ENCODE data around the gene GTF2F2. TPM values are rescaled to one million over a fixed set of nuclear protein-coding genes. Genes with fewer than 3 reads are reported as not detected.
"Not testable (repeated sequence)": the region's sequence is repeated elsewhere in the genome, so short reads cannot be mapped to it uniquely, and the experiment has no call there.

GTF2F2 gene
- total RNA-seq, 1 donor from 2014 or later: 22.6 TPM

- no peak for DNase-seq
Observed at GRCh38 chr13:45180303-45180702, 60.0 kb downstream of the GTF2F2 start.

DNA sequence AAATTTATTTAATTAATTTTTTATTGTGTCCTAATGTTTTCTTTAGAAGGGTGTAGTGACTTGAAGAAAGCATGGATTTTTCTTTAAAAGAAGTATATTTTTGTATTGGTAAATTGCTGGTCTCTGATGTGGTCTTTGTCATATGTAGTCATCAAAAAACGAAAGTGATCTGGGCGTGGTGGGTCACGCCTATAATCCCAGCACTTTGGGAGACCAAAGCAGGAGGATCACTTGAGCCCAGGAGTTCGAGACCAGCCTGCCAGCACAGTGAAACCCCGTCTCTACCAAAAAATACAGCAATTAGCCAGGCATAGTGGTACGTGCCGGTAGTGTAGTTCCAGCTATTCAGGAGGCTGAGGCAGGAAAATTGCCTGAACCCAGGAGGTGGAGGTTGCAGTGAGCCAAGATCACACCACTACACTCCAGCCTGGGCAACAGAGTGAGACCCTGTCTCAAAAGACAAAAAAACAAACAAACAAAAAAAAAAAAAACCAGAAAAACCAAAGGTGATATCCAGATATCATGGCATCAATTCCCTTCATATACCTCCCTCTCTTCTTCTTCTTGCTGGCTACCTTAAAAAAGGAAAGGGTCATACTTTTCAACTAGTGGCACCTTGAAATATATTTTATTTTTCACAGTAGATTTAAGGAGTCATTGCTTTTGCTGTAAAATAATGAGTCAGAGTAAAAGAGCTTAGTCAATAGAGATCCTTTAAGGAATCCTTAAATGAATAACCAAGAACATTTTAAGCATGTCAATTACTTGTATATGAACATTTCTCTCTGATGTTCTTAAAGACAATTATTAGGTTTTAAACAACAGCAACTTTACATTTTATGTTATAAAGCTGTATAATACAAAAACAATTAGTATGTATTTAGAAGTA lies 60.6 kb downstream of the GTF2F2 start:
- DNase-seq: no peak

DNA sequence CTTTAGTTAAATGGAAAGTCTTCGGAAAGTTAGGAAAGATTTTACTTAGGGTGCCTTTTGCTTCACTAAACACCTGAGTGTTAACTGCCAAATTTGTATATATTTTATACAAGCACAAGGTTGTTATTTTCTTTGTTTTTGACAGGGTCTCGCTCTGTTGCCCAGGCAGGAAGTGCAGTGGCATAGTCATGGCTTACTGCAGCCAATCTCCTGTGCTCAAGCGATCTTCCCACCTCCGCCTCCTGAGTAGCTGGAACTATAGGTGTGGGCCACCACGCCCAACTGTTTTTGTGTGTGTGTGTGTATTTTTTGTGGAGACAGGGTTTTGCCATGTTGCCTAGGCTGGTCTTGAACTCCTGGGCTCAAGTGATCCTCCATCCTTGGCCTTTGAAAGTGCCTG lies 64.4 kb downstream of the GTF2F2 start:
- no peak for DNase-seq

GRCh38 chr13:45185286-45185685 lies 65.0 kb downstream of the GTF2F2 start:
- peak; percentile 11 for DNase-seq

DNA sequence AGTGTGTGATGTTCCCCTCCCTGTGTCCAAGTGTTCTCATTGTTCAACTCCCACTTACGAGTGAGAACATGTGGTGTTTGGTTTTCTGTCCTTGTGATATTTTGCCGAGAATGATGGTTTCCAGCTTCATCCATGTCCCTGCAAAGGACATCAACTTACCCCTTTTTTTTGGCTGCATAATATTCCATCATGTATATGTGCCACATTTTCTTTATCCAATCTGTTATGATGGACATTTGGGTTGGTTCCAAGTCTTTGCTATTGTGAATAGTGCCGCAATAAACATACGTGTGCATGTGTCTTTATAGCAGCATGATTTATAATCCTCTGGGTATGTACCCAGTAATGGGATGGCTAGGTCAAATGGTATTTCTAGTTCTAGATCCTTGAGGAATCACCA lies 68.8 kb downstream of the GTF2F2 start:
- not testable (repeated sequence) for DNase-seq

GRCh38 chr13:45189511-45189910 lies 69.2 kb downstream of the GTF2F2 start:
- DNase-seq: not testable (repeated sequence)

DNA sequence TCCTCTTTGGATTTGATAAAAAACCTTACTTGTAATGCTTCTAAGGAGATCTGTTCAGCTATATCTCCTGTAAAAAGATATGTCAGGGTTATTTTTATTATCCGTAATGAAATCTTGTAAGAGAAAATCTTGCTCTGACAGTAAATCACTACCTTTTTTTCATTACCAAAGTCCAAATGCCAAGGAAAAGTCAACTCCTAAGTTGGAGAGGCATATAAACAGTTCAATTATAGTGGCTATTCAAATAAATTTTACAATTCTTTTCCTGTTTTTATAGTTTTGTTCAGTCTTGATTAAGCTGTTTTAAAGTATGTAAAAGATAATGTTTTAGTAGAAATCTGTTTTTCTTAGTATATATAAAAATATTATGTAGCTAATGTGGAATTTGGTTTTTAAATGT lies 71.6 kb downstream of the GTF2F2 start:
- DNase-seq: no peak

- peak; percentile 42 for DNase-seq
Observed at GRCh38 chr13:45194081-45194939, 74.0 kb downstream of the GTF2F2 start.

DNA sequence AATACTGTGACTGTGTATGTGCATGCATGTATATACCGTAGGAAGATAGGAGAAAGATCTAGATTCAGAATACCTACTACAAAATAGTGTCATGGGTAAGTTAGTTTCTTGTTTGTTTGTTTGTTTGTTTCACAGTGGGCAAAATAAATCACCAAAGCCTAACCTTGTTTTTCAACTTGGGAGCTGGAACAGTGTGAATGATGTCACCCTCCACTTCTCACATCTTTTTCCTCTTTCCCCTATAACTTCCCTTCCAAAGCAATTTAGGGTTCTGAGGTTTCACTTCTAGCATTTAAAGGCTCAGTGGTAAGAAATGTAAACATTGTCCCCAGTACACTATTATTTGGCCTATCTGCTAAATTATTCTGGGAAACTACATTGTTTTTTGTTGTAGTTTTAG lies 75.1 kb downstream of the GTF2F2 start:
- DNase-seq: no peak

DNA sequence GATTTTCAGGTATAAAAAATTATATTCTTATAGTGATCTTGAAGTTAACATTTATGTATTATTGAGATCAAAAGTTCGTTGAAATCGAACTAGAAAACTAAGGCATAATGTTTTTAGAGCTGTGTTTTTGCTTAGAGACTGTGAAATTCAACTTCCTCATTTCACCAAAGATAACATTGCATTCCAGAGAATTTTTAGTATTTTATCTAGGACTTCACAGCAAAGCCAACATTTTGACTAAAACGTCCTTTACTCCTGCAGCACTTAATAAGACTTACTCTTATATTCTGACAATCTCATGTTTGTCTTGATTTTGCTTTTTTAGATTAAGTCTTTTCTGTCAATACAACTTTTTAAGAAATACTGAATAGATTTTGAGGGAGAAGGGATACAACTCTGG lies 75.8 kb downstream of the GTF2F2 start:
- DNase-seq: no peak

GRCh38 chr13:45196622-45197021 lies 76.3 kb downstream of the GTF2F2 start:
- DNase-seq: no peak

DNA sequence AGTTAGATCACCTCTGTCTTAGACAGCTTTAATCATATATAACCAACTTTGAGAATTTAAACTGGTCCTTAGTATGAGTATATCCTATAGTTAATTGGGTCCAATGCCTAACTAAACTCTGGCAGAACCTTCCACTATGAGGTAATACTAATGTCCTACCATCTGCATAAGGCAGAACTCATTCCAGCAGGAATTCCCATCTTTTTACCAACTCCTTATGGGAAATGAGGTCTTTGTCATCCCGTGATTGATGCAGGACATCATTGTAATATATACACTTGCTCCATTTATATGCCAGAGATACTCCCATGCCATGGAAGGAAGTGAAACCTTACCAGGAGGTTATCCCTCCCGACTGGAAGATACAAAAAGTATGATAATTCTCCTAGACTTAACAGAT lies 77.7 kb downstream of the GTF2F2 start:
- DNase-seq: no peak

DNA sequence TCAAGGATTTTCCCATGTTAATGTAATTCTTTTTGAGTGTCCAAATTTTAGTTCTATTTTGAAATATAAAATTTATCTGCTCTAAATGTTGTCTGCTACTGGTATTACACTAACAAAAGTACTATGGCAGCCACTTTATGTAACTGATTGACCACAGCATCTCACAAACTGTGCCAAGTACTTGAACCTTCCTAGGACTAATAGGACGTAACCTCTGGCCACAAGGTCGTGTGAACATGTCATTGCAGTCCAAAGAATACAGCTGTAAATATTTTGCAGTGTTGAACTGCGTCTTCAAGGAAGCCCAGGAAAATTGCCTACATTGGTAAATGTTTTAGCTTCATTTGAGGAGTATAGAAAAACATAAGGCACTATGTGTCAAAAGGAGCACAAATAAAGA lies 78.6 kb downstream of the GTF2F2 start:
- no peak for DNase-seq

DNA sequence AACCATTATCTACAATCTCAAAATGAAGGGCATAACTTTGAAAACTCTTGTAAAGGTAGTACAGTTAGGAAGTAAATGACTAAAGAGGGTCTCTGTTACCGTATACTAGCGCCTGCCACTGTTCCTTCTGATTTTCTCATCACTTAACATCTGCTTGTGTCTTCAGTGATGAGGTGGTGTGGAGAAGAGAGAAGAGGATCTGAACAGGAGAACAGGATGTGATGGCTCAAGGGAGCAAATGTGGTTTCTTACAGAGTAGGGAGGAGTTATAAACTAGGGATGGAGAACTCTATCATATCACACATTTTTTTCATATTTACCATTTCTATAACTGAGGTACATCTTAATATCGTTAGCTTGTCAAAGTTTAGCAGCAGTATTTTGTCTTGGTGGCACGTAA lies 79.4 kb downstream of the GTF2F2 start:
- DNase-seq: no peak

DNA sequence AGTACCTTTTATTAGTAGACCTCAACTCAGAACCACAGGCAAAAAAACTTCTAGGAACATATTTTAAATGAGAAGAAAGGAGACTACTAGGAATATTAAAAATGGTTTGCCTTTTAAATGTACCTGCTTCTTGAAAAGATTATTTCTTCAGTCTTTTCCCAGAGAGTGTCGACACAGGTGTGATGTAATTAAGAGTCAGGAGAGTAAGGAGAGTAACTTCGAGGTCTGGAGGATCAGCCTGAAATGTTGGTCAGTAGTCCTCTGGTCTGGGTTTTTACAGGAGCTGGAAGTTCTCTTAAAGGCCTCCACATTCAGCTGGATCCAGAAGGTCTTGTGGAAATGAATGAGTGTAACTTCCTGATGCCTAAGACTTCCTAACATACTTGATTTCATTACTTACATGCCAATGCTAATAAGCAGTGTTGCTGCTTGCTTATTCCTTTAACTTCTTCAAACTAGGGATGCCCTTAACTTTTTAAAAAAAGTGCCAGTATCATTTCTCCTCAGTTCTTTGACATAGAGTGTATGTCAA lies 80.5 kb downstream of the GTF2F2 start, which contains the start of gene KCTD4:
TSS of gene KCTD4 (minus strand) at position 345 of the 532 bp plus-strand sequence. CDS start 6,478 bp downstream, outside the sequence.
- no peak for DNase-seq

GRCh38 chr13:45205124-45205523 lies 84.8 kb downstream of the GTF2F2 start:
- no peak for DNase-seq

DNA sequence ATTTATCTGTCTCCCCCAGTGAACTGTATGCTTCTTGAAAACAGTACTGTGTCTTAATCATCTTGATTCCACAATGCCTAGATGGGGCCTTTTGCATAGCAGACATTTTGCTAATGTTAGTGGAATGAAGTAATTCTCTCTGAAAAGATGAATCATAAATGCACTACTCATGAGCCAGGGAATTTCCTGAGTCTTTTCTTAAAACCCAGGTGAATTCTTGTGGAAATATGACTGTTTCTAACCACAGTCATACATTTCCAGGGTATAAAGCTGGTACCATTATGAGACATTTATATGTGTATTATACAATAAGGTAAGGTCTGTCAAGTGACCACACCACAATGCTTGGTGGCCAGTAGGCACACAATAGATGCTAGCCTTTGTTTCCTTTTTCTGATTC lies 86.0 kb downstream of the GTF2F2 start:
- DNase-seq: peak; percentile 11

GRCh38 chr13:45207319-45207718 lies 87.0 kb downstream of the GTF2F2 start:
- no peak for DNase-seq

DNA sequence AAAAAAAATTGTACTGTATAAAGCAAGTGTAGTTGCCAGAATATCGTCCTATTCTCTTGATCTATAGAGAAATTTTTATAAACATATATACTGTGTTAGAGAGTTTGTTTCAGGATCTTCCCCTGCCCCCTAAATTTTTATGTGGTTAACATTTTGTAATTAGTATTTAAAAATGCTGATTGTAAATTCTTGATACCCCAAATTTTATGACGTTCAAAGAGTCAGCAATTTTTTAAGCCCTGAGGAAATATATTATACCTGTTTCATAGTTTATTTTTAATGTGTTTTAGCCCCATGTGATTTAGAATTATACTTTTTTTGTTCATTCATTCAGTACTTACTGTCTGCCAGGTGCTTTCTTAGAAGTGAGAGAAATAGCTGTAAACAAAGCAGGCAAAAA lies 87.8 kb downstream of the GTF2F2 start:
- no peak for DNase-seq

GRCh38 chr13:45209229-45209628 lies 88.9 kb downstream of the GTF2F2 start:
- no peak for DNase-seq

DNA sequence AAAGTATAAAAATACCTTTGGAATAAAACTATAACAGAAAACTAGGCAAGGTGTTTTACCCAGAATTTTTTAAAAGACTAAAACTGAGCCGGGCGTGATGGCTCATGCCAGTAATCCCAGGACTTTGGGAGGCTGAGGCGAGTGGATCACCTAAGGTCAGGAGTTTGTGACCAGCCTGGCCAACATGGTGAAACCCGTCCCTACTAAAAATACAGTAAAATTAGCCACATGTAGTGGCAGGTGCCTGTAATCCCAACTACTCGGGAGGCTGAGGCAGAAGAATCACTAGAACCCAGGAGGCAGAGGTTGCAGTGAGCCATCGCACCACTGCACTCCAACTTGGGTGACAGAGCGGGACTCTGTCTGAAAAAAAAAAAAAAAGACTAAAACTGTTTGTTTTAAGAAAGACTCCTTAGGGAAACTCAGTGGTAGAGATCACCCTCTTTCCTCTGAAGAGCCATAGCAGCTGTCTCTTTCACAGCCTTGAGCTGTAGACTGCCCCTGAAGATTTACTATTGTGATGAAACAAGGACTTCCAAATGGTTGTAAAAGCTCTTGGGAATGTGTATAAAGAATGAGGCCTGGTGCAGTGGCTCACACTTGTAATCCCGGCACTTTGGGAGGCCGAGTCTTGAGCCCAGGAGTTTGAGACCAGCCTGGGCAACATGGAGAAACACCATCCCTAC lies 95.2 kb downstream of the GTF2F2 start:
- no peak for DNase-seq

DNA sequence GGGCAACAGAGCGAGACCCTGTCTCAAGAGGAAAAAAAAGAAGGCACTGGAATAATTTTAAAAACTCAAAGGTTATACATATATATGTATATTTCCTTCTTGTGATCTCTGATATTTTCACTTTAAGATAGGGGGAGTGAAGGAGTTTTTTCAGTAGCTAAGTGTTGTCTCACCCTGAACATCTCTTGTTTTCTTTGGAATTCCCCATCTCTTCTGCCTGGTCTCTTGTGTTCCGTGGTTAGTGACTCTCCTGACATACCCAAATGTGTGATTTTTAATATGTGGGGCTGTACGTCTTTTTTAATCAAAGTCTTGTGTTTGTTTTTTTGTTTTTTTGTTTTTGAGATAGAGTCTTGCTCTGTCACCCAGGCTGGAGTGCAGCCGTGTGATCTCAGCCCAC lies 95.9 kb downstream of the GTF2F2 start:
- no peak for DNase-seq

Measured in skin of body (tissue), 2 donors.